Measurements from ENCODE around the gene FBXL16. TPM values are rescaled to one million over a fixed set of nuclear protein-coding genes. Genes with fewer than 3 reads are reported as not detected.

The FBXL16 gene
- total and polyA plus RNA-seq, 2 of the 13 experiments (the other 11 are each of a cell fraction or from before 2014, with no cell fraction given): 0.22 to 2.0 TPM

DNA sequence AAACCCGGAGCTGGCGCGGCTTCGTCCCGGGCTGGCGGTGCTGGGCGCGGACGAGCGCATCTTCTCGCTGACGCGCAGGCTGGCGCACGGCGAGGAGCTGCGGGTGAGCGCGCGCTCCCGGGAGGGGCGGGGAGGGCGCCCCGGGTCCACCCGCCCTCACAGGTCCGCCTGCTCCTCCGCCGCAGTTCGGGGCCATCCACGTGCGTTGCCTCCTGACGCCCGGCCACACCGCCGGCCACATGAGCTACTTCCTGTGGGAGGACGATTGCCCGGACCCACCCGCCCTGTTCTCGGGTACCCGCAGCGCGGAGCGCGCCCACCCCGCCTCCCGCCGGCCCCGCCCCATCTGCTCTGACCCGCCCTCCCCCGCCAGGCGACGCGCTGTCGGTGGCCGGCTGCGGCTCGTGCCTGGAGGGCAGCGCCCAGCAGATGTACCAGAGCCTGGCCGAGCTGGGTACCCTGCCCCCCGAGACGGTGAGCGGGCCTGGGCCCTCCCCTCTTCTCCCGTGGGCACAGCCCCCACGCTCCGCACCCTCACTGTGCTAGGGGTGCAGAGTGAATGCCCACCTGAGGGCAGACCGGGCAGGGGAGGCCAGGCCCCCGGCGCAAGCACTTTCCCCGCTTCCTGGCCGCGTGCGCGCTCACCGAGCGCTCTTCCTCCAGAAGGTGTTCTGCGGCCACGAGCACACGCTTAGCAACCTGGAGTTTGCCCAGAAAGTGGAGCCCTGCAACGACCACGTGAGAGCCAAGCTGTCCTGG, 22.7 kb upstream of the FBXL16 start:
- intact Hi-C loops (cut with micrococcal nuclease; ENCODE audit: unreplicated experiment) (no loop called here), in situ Hi-C loops (cut with HindIII; ENCODE audit: extremely low pct_ligation_motif_present, low pct_unique_long_range_greater_than_20kb) (no loop called here)
- WGBS (ENCODE audit: low lambda C conversion rate): 89% methylated on average over 47 of the region's 80 CpGs
- Histone ChIP-seq H3K79me2 (ENCODE audit: insufficient read depth, low read length) (no peaks in the 10 kb centered on the region), H4K20me1 (ENCODE audit: insufficient read depth, low read length) (no peaks in the 10 kb centered on the region), H3K9me3 (ENCODE audit: low read length) (no peaks in the 10 kb centered on the region), H3K36me3 (replicated peaks in 1 of 2; ENCODE audit: control insufficient read depth in 1 of 2, insufficient read depth in 2 of 2, low read length in 2 of 2) (peaks cover 1 to 6% of the 10 kb centered on the region in 2 experiments; a peak in 2 of 5 replicates), H3K4me3 (replicated peaks in 1 of 3; ENCODE audit: insufficient read depth in 1 of 3, low read depth in 2 of 3, low read length in 3 of 3) (peak overlapping the region in 1 of 3 experiments; percentile 23; a peak in 2 of 6 replicates), H3K4me1 (ENCODE audit: insufficient read depth, low read length) (peaks cover 11% of the 10 kb centered on the region), H3K4me2 (ENCODE audit: low read depth, low read length) (no peak overlapping the region), H3K27me3 (ENCODE audit: control insufficient read depth in 1 of 2, insufficient read depth in 2 of 2, low read length in 2 of 2) (peaks cover 0 to 3% of the 10 kb centered on the region in 2 experiments; a peak in 1 of 5 replicates), H3K27ac (ENCODE audit: extremely low read length, insufficient read depth, low read length) (no peak overlapping the region), H2AFZ (ENCODE audit: low read length) (no peak overlapping the region), H3K9ac (ENCODE audit: insufficient read depth, low read depth, low read length) (no peak overlapping the region)
- DNase-seq (ENCODE audit: low spot score) (no peak), FAIRE-seq (no peak), ATAC-seq (no peak; the same call in 2 of the 3 replicates)
- POLR2A ChIA-PET: interaction anchor here (2.0 kb wide), 1 partner anchor 12 kb away, joined by 7 read pairs; no protein-coding TSS in a partner anchor
- CTCF ChIA-PET (ENCODE audit: low intra/inter-chr PET ratio, low total read pairs): no interaction called here
- BruUV-seq (replicated peaks): no TSS peak
- TF ChIP-seq ZBTB1 (CRISPR knock-in tag; IDR thresholded peaks at IDR 0.05; ENCODE audit: borderline replicate concordance) (no peak), SAP130 (CRISPR knock-in tag; IDR thresholded peaks at IDR 0.05; ENCODE audit: low read depth) (peak; percentile 62), RFXANK (CRISPR knock-in tag; IDR thresholded peaks at IDR 0.05) (no peak), MAZ (IDR thresholded peaks at IDR 0.05; ENCODE audit: borderline replicate concordance, low read depth, low read length) (no peak), MAZ (CRISPR knock-in tag; IDR thresholded peaks at IDR 0.05; ENCODE audit: low read depth) (peak; percentile 29; the same call in 1 of the 2 replicates), FOXK1 (CRISPR knock-in tag; IDR thresholded peaks at IDR 0.05; ENCODE audit: borderline replicate concordance, low read depth) (no peak), USF2 (IDR thresholded peaks at IDR 0.05; ENCODE audit: low read depth, low read length) (no peak), USF2 (CRISPR knock-in tag; IDR thresholded peaks at IDR 0.05; ENCODE audit: borderline replicate concordance) (no peak), PCBP1 (IDR thresholded peaks at IDR 0.05; ENCODE audit: borderline replicate concordance, low read depth, low read length) (0 out of 2 replicates have a peak, but pooled peaks have one; percentile 18), NR2F6 (IDR thresholded peaks at IDR 0.05) (no peak), NR2F6 (CRISPR knock-in tag; IDR thresholded peaks at IDR 0.05) (no peak), ZNF703 (CRISPR knock-in tag; IDR thresholded peaks at IDR 0.05; ENCODE audit: borderline replicate concordance) (no peak), SP4 (CRISPR knock-in tag; IDR thresholded peaks at IDR 0.05) (0 out of 2 replicates have a peak, but pooled peaks have one; percentile 19), ZBTB10 (CRISPR knock-in tag; IDR thresholded peaks at IDR 0.05; ENCODE audit: borderline replicate concordance) (no peak), SP140L (CRISPR knock-in tag; IDR thresholded peaks at IDR 0.05; ENCODE audit: borderline replicate concordance) (no peak), KDM2A (CRISPR knock-in tag; IDR thresholded peaks at IDR 0.05; ENCODE audit: borderline replicate concordance, low read depth) (peak; percentile 69; the same call in 1 of the 2 replicates)
- TF ChIP-seq, protein P1, sequence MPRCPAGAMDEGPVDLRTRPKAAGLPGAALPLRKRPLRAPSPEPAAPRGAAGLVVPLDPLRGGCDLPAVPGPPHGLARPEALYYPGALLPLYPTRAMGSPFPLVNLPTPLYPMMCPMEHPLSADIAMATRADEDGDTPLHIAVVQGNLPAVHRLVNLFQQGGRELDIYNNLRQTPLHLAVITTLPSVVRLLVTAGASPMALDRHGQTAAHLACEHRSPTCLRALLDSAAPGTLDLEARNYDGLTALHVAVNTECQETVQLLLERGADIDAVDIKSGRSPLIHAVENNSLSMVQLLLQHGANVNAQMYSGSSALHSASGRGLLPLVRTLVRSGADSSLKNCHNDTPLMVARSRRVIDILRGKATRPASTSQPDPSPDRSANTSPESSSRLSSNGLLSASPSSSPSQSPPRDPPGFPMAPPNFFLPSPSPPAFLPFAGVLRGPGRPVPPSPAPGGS (CRISPR knock-in tag; IDR thresholded peaks at IDR 0.05): no peak
- TF ChIP-seq, protein P2, sequence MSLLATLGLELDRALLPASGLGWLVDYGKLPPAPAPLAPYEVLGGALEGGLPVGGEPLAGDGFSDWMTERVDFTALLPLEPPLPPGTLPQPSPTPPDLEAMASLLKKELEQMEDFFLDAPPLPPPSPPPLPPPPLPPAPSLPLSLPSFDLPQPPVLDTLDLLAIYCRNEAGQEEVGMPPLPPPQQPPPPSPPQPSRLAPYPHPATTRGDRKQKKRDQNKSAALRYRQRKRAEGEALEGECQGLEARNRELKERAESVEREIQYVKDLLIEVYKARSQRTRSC (CRISPR knock-in tag; IDR thresholded peaks at IDR 0.05; ENCODE audit: low read depth): no peak
